GM12878 (cell line): ENCODE measurements around the gene ADCY5. TPM values are rescaled to one million over a fixed set of nuclear protein-coding genes. Genes with fewer than 3 reads are reported as not detected.

ENCODE experiments used
- ATAC-seq: fragments of 200-7000 bp; cut with Tn5 transposase; 3 replicates; pipeline ENCODE4 v1.9.1; 2020; ENCODE audit warnings: mild to moderate bottlenecking, moderate library complexity
- BruUV-seq: library from RNA; stranded (reverse); fragments of 400-500 nt; replicated peaks from 2 replicates; lab custom pipeline; 2021; lab: Mats Ljungman, UMichigan
- CTCF ChIA-PET: fragments of 300-600 bp; sonication (Branson Sonifier 250); formaldehyde crosslinking; extraction: SDS; loops from one replicate; lab custom pipeline; 2021; ENCODE audit warnings: inconsistent platforms; lab: Yijun Ruan, JAX
- POLR2A ChIA-PET: fragments of 350-600 bp; formaldehyde crosslinking; extraction: SDS; loops from one replicate; lab custom pipeline; 2021; ENCODE audit warnings: inconsistent platforms; lab: Charles Lee
- RAD21 ChIA-PET: fragments of 300-600 bp; sonication (Branson Sonifier 250); formaldehyde crosslinking; loops from one replicate; lab custom pipeline; 2023; ENCODE audit warnings: antibody characterized with exemption; ENCODE audit not compliant: unreplicated experiment; lab: Charles Lee
- SMC1A ChIA-PET: fragments of 300-600 bp; sonication (Branson Sonifier 250); formaldehyde crosslinking; loops from one replicate; lab custom pipeline; 2023; ENCODE audit not compliant: unreplicated experiment, uncharacterized antibody; lab: Charles Lee
- DNase-seq: peaks from one replicate; pipeline ENCODE4 v3.0.0-alpha.2; 2011; ENCODE audit warnings: low read depth, low spot score
- FAIRE-seq: peaks from 3 replicates; lab custom pipeline; 2011; peaks lifted over from hg19 to GRCh38; lab: Jason Lieb, UNC
- H2AFZ ChIP-seq: 2 replicates; pipeline ENCODE4 v1.6.0; 2011; ENCODE audit warnings: low read depth, low read length, control low read depth; ENCODE audit not compliant: control insufficient read depth
- H3K27ac ChIP-seq: 2 replicates; pipeline ENCODE4 v1.5.1; 2011; ENCODE audit warnings: control low read depth; ENCODE audit not compliant: control insufficient read depth, insufficient read depth
- H3K27me3 ChIP-seq, 2 experiments: replicated peaks in 1 of 2; 2 replicates each; pipeline versions ENCODE4 v1.6.0 to v1.6.1; 2011; ENCODE audit warnings: low read length in 1 of 2; ENCODE audit not compliant: control insufficient read depth in 2 of 2, insufficient read depth in 2 of 2
- H3K36me3 ChIP-seq, 2 experiments: 2 replicates each; pipeline ENCODE4 v1.5.1; 2011; ENCODE audit warnings: low read length in 1 of 2; ENCODE audit not compliant: control insufficient read depth in 2 of 2, insufficient read depth in 2 of 2
- H3K4me1 ChIP-seq: 2 replicates; pipeline ENCODE4 v1.6.1; 2011; ENCODE audit warnings: mild to moderate bottlenecking, low read length, moderate library complexity, mixed read lengths; ENCODE audit not compliant: control insufficient read depth, insufficient read depth
- H3K4me2 ChIP-seq: 2 replicates; pipeline ENCODE4 v1.6.0; 2011; ENCODE audit warnings: control low read depth; ENCODE audit not compliant: control insufficient read depth, insufficient read depth
- H3K4me3 ChIP-seq: fragments of 200-600 bp; sonication (generic); 2 replicates; pipeline ENCODE4 v1.5.1; 2016
- H3K79me2 ChIP-seq: 2 replicates; pipeline ENCODE4 v1.6.0; 2011; ENCODE audit warnings: low read length; ENCODE audit not compliant: control insufficient read depth, insufficient read depth
- H3K9ac ChIP-seq: 2 replicates; pipeline ENCODE4 v1.8.0; 2011; ENCODE audit warnings: low read length, control low read depth, mixed read lengths; ENCODE audit not compliant: control insufficient read depth, insufficient read depth
- H3K9me3 ChIP-seq: replicated peaks from 3 replicates; pipeline ENCODE4 v1.5.1; 2011; ENCODE audit warnings: mild to moderate bottlenecking, low read length; ENCODE audit not compliant: control insufficient read depth, insufficient read depth
- H4K20me1 ChIP-seq: 2 replicates; pipeline ENCODE4 v1.6.0; 2011; ENCODE audit not compliant: control insufficient read depth, insufficient read depth
- WGBS: methylation state at CpG from one replicate; pipeline ENCODE4 v1.1.6; 2016; ENCODE audit warnings: low lambda C conversion rate; ENCODE audit not compliant: insufficient replicate concordance, insufficient coverage; ENCODE audit errors: missing lambda C conversion rate; 5-methylcytosine and 5-hydroxymethylcytosine counted together
- in situ Hi-C: fragments of 300-500 bp; cut with MboI; formaldehyde crosslinking; loops from 9 replicates; pipeline ENCODE4 v1.14.3; 2018; ENCODE audit warnings: mixed read lengths
- intact Hi-C: fragments of 100-400 bp; cut with micrococcal nuclease; formaldehyde crosslinking; loops from one replicate; pipeline ENCODE4 v1.14.2; 2022; ENCODE audit not compliant: unreplicated experiment
- polyA plus RNA-seq, 11 experiments: library from polyadenylated mRNA; depleted of rRNA in 4 of 11; unstranded in 6 of 11; stranded (reverse) in 5 of 11; fragments of >200 nt; fragmentation: Nextera tagmentation in 4 of 11; fragmentation: Illumina TruSeq in 1 of 11; extraction: Ambion mirVana in 4 of 11; extraction: Trizol in 1 of 11; gene quantifications; 1 replicate in 1 of 11; 2 replicates in 10 of 11; pipeline versions ENCODE4 v1.2.1 to v1.2.3, GENCODE V29; 2011 to 2016; ENCODE audit warnings: inconsistent platforms in 2 of 11, missing spikeins in 2 of 11, low read depth in 1 of 11
- total RNA-seq, 4 experiments: library from RNA; depleted of rRNA in 3 of 4; stranded (reverse); fragments of >200 nt in 3 of 4; fragmentation: Illumina TruSeq in 1 of 4; extraction: Trizol in 1 of 4; gene quantifications; 2 replicates each; pipeline versions ENCODE4 v1.2.1 to v1.2.3, GENCODE V29; 2013 to 2021
- TF ChIP-seq, protein P1 (sequence below): fragments of 450-650 bp; IDR thresholded peaks from 2 replicates; pipeline ENCODE4 v1.6.1; 2017; ENCODE audit warnings: antibody characterized with exemption, mild to moderate bottlenecking, moderate library complexity
- TF ChIP-seq, protein P2 (sequence below): fragments of 450-650 bp; IDR thresholded peaks from 2 replicates; pipeline ENCODE4 v1.6.1; 2016; ENCODE audit warnings: mild to moderate bottlenecking, moderate library complexity, borderline replicate concordance

The ADCY5 gene
- total and polyA plus RNA-seq, 10 of the 15 experiments (the other 5 are each of a cell fraction or from before 2014, with no cell fraction given) = under 0.01 to 0.24 (median 0.02) TPM; not detected in 4

DNA sequence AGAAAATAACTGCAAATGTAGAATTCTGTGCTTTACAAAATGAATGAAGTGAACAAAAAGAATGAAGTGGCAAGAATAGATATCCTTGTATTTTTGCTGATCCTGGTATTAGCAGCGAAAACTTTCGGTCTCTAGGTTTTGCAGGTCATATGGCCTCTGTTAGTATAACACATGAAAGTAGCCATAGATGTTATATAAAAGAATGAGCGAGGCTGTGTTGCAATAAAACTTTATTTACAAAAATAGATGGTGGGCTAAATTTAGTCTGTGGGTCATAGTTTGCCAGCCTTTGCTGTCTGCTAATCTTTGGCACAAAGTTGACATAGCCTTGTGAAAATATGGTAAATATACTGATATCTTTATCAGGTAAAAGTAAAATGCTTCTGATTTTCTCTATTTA is 212.0 kb downstream of the ADCY5 start:
- no peak for FAIRE-seq
- POLR2A ChIA-PET = no interaction called here

More for the DNA sequence above, 212.0 kb downstream of the ADCY5 start:
- SMC1A ChIA-PET = no interaction called here
- no peak overlapping the region for H3K4me2 ChIP-seq
- ATAC-seq (no peak), DNase-seq (no peak)
- no peaks in the 10 kb centered on the region for H4K20me1 ChIP-seq
- H3K27ac ChIP-seq = no peak overlapping the region
- no peaks in the 10 kb centered on the region for H3K9me3 ChIP-seq
- H3K79me2 ChIP-seq = no peaks in the 10 kb centered on the region
- in situ Hi-C loops (no loop called here), intact Hi-C loops (no loop called here)
- H3K27me3 ChIP-seq = no peaks in the 10 kb centered on the region
- no TSS peak for BruUV-seq
- H2AFZ ChIP-seq = no peak overlapping the region
- RAD21 ChIA-PET = no interaction called here
- TF ChIP-seq, protein P1, sequence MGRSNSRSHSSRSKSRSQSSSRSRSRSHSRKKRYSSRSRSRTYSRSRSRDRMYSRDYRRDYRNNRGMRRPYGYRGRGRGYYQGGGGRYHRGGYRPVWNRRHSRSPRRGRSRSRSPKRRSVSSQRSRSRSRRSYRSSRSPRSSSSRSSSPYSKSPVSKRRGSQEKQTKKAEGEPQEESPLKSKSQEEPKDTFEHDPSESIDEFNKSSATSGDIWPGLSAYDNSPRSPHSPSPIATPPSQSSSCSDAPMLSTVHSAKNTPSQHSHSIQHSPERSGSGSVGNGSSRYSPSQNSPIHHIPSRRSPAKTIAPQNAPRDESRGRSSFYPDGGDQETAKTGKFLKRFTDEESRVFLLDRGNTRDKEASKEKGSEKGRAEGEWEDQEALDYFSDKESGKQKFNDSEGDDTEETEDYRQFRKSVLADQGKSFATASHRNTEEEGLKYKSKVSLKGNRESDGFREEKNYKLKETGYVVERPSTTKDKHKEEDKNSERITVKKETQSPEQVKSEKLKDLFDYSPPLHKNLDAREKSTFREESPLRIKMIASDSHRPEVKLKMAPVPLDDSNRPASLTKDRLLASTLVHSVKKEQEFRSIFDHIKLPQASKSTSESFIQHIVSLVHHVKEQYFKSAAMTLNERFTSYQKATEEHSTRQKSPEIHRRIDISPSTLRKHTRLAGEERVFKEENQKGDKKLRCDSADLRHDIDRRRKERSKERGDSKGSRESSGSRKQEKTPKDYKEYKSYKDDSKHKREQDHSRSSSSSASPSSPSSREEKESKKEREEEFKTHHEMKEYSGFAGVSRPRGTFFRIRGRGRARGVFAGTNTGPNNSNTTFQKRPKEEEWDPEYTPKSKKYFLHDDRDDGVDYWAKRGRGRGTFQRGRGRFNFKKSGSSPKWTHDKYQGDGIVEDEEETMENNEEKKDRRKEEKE = no peak
- TF ChIP-seq, protein P2, sequence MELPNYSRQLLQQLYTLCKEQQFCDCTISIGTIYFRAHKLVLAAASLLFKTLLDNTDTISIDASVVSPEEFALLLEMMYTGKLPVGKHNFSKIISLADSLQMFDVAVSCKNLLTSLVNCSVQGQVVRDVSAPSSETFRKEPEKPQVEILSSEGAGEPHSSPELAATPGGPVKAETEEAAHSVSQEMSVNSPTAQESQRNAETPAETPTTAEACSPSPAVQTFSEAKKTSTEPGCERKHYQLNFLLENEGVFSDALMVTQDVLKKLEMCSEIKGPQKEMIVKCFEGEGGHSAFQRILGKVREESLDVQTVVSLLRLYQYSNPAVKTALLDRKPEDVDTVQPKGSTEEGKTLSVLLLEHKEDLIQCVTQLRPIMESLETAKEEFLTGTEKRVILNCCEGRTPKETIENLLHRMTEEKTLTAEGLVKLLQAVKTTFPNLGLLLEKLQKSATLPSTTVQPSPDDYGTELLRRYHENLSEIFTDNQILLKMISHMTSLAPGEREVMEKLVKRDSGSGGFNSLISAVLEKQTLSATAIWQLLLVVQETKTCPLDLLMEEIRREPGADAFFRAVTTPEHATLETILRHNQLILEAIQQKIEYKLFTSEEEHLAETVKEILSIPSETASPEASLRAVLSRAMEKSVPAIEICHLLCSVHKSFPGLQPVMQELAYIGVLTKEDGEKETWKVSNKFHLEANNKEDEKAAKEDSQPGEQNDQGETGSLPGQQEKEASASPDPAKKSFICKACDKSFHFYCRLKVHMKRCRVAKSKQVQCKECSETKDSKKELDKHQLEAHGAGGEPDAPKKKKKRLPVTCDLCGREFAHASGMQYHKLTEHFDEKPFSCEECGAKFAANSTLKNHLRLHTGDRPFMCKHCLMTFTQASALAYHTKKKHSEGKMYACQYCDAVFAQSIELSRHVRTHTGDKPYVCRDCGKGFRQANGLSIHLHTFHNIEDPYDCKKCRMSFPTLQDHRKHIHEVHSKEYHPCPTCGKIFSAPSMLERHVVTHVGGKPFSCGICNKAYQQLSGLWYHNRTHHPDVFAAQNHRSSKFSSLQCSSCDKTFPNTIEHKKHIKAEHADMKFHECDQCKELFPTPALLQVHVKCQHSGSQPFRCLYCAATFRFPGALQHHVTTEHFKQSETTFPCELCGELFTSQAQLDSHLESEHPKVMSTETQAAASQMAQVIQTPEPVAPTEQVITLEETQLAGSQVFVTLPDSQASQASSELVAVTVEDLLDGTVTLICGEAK = peak; percentile 55; the same call in 1 of the 2 replicates
- TF ChIP-seq, all 136 proteins: peak for 1
- Histone ChIP-seq H3K4me1 (no peaks in the 10 kb centered on the region), H3K4me3 (no peak overlapping the region), H3K9ac (no peak overlapping the region), H3K36me3 (peaks cover 0 to 7% of the 10 kb centered on the region in 2 experiments; a peak in 2 of 4 replicates)
- WGBS = 96% methylated on average over 3 of the region's 3 CpGs
- CTCF ChIA-PET = no interaction called here

Other genes starting within 250 kb of the ADCY5 start
- 37.6 and 38.9 TPM in 2 replicates for gene SEC22A, start 247.1 kb downstream of the ADCY5 start, total RNA-seq (2014; rRNA removed)
- 35.9 and 37.5 TPM in 2 replicates for gene SEC22A, start 247.1 kb downstream of the ADCY5 start, total RNA-seq (2014; rRNA removed; fragmentation: Illumina TruSeq; extraction: Trizol)
- gene SEC22A, start 247.1 kb downstream of the ADCY5 start, total RNA-seq (2021) = 17.9 and 19.3 TPM in 2 replicates
- 35.7 and 39.2 TPM in 2 replicates for gene SEC22A, start 247.1 kb downstream of the ADCY5 start, polyA plus RNA-seq (2011; rRNA removed)
- 34.9 and 37.9 TPM in 2 replicates for gene SEC22A, start 247.1 kb downstream of the ADCY5 start, polyA plus RNA-seq (2014; fragmentation: Illumina TruSeq; extraction: Trizol)
- 10 to 100 TPM; 39.9 to 70.3 TPM for gene SEC22A, start 247.1 kb downstream of the ADCY5 start, polyA plus RNA-seq (2014; fragmentation: Nextera tagmentation; extraction: Ambion mirVana)
- gene SEC22A, start 247.1 kb downstream of the ADCY5 start, polyA plus RNA-seq (2014; rRNA removed) = 18.8 and 25.8 TPM in 2 replicates
- 10 to 100 TPM; 37.9 to 45.1 TPM for gene SEC22A, start 247.1 kb downstream of the ADCY5 start, polyA plus RNA-seq (2016; fragmentation: Nextera tagmentation; extraction: Ambion mirVana)
- 19.3 and 22.6 TPM in 2 replicates for gene HACD2, start 136.0 kb upstream of the ADCY5 start, total RNA-seq (2014; rRNA removed)
- 19.0 and 19.8 TPM in 2 replicates for gene HACD2, start 136.0 kb upstream of the ADCY5 start, total RNA-seq (2014; rRNA removed; fragmentation: Illumina TruSeq; extraction: Trizol)
- gene HACD2, start 136.0 kb upstream of the ADCY5 start, total RNA-seq (2021) = 20.4 and 21.5 TPM in 2 replicates
- 30.0 and 38.5 TPM in 2 replicates for gene HACD2, start 136.0 kb upstream of the ADCY5 start, polyA plus RNA-seq (2011; rRNA removed)
- 26.4 and 33.0 TPM in 2 replicates for gene HACD2, start 136.0 kb upstream of the ADCY5 start, polyA plus RNA-seq (2014; fragmentation: Illumina TruSeq; extraction: Trizol)
- gene HACD2, start 136.0 kb upstream of the ADCY5 start, polyA plus RNA-seq (2014; fragmentation: Nextera tagmentation; extraction: Ambion mirVana) = 1 to 10 TPM; 9.1 to 9.6 TPM
- 15.2 and 17.4 TPM in 2 replicates for gene HACD2, start 136.0 kb upstream of the ADCY5 start, polyA plus RNA-seq (2014; rRNA removed)
- 10 to 100 TPM; 17.7 to 18.6 TPM for gene HACD2, start 136.0 kb upstream of the ADCY5 start, polyA plus RNA-seq (2016; fragmentation: Nextera tagmentation; extraction: Ambion mirVana)